MCF 10A (cell line): ENCODE data around the gene PNPLA1. TPM values are rescaled to one million over a fixed set of nuclear protein-coding genes. Genes with fewer than 3 reads are reported as not detected.

ENCODE experiments used
- BruUV-seq: library from RNA; stranded (reverse); fragments of 400-500 nt; replicated peaks from 2 replicates; lab custom pipeline; 2021; lab: Mats Ljungman, UMichigan
- CTCF ChIA-PET: fragments of 300-600 bp; sonication (Branson Sonifier 250); formaldehyde crosslinking; extraction: SDS; loops from one replicate; lab custom pipeline; 2021; ENCODE audit warnings: antibody characterized with exemption, inconsistent platforms; lab: Yijun Ruan, JAX
- POLR2A ChIA-PET: fragments of 300-600, 350-650 bp; sonication (Branson Sonifier 250); formaldehyde crosslinking; extraction: SDS; loops from one replicate; lab custom pipeline; 2020; ENCODE audit warnings: antibody characterized with exemption, inconsistent platforms; lab: Yijun Ruan, JAX
- DNase-seq: peaks from one replicate; pipeline ENCODE4 v3.0.0-alpha.2; 2018; ENCODE audit not compliant: unreplicated experiment
- H3K27ac Mint-ChIP-seq: one replicate; pipeline ENCODE4 v1.8.0; 2022; ENCODE audit warnings: mild to moderate bottlenecking, low read depth, mixed read lengths; ENCODE audit not compliant: unreplicated experiment
- H3K27me3 Mint-ChIP-seq: one replicate; pipeline ENCODE4 v1.8.0; 2022; ENCODE audit warnings: mixed read lengths; ENCODE audit not compliant: insufficient read depth, unreplicated experiment
- H3K36me3 Mint-ChIP-seq: one replicate; pipeline ENCODE4 v1.8.0; 2022; ENCODE audit warnings: mild to moderate bottlenecking, moderate library complexity, mixed read lengths; ENCODE audit not compliant: insufficient read depth, unreplicated experiment
- H3K4me1 Mint-ChIP-seq: one replicate; pipeline ENCODE4 v1.8.0; 2022; ENCODE audit warnings: mixed read lengths; ENCODE audit not compliant: insufficient read depth, unreplicated experiment
- H3K4me3 Mint-ChIP-seq: one replicate; pipeline ENCODE4 v1.8.0; 2022; ENCODE audit warnings: mild to moderate bottlenecking, moderate library complexity, mixed read lengths; ENCODE audit not compliant: unreplicated experiment
- H3K9me3 Mint-ChIP-seq: one replicate; pipeline ENCODE4 v1.8.0; 2022; ENCODE audit warnings: mixed read lengths; ENCODE audit not compliant: unreplicated experiment
- CTCF ChIP-seq: fragments of 200-600 bp; IDR thresholded peaks from one replicate; pipeline ENCODE4 v1.8.0; 2022; ENCODE audit warnings: antibody characterized with exemption, mild to moderate bottlenecking; ENCODE audit not compliant: unreplicated experiment
- intact Hi-C: fragments of 100-400 bp; cut with micrococcal nuclease; formaldehyde crosslinking; loops from 2 replicates; pipeline ENCODE4 v1.14.1; 2022
- total RNA-seq: library from RNA; stranded (reverse); gene quantifications from 2 replicates; pipeline ENCODE4 v1.2.3, GENCODE V29; 2022

The PNPLA1 gene
- total RNA-seq, 1 experiment from 2014 or later: not detected

GRCh38 chr6:36242626-36243025, 27.2 kb upstream of the PNPLA1 start:
- Mint-ChIP-seq H3K4me3 (no peak overlapping the region), H3K27ac (no peak overlapping the region), H3K9me3 (no peaks in the 10 kb centered on the region), H3K4me1 (peaks cover 7% of the 10 kb centered on the region), H3K27me3 (peaks cover 30% of the 10 kb centered on the region), H3K36me3 (no peaks in the 10 kb centered on the region)
- no peak for TF ChIP-seq CTCF
- intact Hi-C loops: no loop called here
- POLR2A ChIA-PET: interaction anchor here (1.0 to 1.2 kb wide), 2 partner anchors 12 to 43 kb away, joined by 4 read pairs; no protein-coding TSS in a partner anchor
- CTCF ChIA-PET: interaction anchor here (1.0 kb wide), 1 partner anchor 98 kb away, joined by 3 read pairs; no protein-coding TSS in a partner anchor
- BruUV-seq: no TSS peak
- DNase-seq: no peak

GRCh38 chr6:36243562-36244212, 26.2 kb upstream of the PNPLA1 start:
- Mint-ChIP-seq H3K9me3 (no peaks in the 10 kb centered on the region), H3K27me3 (peaks cover 30% of the 10 kb centered on the region), H3K4me3 (no peak overlapping the region), H3K4me1 (peaks cover 7% of the 10 kb centered on the region), H3K36me3 (no peaks in the 10 kb centered on the region), H3K27ac (no peak overlapping the region)
- no peak for TF ChIP-seq CTCF
- BruUV-seq: no TSS peak
- ChIA-PET POLR2A (no interaction called here), CTCF (interaction anchor here (1.0 kb wide), 1 partner anchor 97 kb away, joined by 3 read pairs; no protein-coding TSS in a partner anchor)
- intact Hi-C loops: no loop called here
- no peak for DNase-seq

GRCh38 chr6:36244641-36245280, 25.1 kb upstream of the PNPLA1 start:
- no peak overlapping the region for H3K4me3 Mint-ChIP-seq
- peaks cover 7% of the 10 kb centered on the region for H3K4me1 Mint-ChIP-seq
- BruUV-seq: no TSS peak
- no peak for DNase-seq
- intact Hi-C loops: no loop called here
- H3K9me3 Mint-ChIP-seq: no peaks in the 10 kb centered on the region
- H3K27ac Mint-ChIP-seq: no peak overlapping the region
- CTCF ChIA-PET: no interaction called here
- POLR2A ChIA-PET: no interaction called here
- peaks cover 30% of the 10 kb centered on the region for H3K27me3 Mint-ChIP-seq
- H3K36me3 Mint-ChIP-seq: no peaks in the 10 kb centered on the region
- no peak for TF ChIP-seq CTCF

- TF ChIP-seq CTCF: no peak
- BruUV-seq: no TSS peak
- intact Hi-C loops: no loop called here
- no peak for DNase-seq
- ChIA-PET CTCF (no interaction called here), POLR2A (no interaction called here)
- peaks cover 7% of the 10 kb centered on the region for H3K4me1 Mint-ChIP-seq
- H3K27ac Mint-ChIP-seq: no peak overlapping the region
- H3K36me3 Mint-ChIP-seq: no peaks in the 10 kb centered on the region
- H3K9me3 Mint-ChIP-seq: no peaks in the 10 kb centered on the region
- peaks cover 30% of the 10 kb centered on the region for H3K27me3 Mint-ChIP-seq
- no peak overlapping the region for H3K4me3 Mint-ChIP-seq
Observed at GRCh38 chr6:36245572-36246061, 24.2 kb upstream of the PNPLA1 start.
